OCI-LY7 (cell line): ENCODE measurements around the gene PEX10.

Source experiments
- EZH2phosphoT487 ChIP-seq: fragments of 200-600 bp; sonication (generic); IDR thresholded peaks from 2 replicates; pipeline ENCODE4 v1.6.1; 2018; ENCODE audit warnings: low read depth, borderline replicate concordance, mild to moderate bottlenecking, mixed run types, antibody characterized with exemption, low read length, moderate library complexity, mixed read lengths
- TF ChIP-seq, protein P1 (sequence below): fragments of 200-600 bp; sonication (generic); conservative IDR thresholded peaks from 2 replicates; pipeline ENCODE4 v1.5.1; 2014; ENCODE audit warnings: mild to moderate bottlenecking, antibody characterized with exemption, low read length, moderate library complexity, mixed read lengths

DNA sequence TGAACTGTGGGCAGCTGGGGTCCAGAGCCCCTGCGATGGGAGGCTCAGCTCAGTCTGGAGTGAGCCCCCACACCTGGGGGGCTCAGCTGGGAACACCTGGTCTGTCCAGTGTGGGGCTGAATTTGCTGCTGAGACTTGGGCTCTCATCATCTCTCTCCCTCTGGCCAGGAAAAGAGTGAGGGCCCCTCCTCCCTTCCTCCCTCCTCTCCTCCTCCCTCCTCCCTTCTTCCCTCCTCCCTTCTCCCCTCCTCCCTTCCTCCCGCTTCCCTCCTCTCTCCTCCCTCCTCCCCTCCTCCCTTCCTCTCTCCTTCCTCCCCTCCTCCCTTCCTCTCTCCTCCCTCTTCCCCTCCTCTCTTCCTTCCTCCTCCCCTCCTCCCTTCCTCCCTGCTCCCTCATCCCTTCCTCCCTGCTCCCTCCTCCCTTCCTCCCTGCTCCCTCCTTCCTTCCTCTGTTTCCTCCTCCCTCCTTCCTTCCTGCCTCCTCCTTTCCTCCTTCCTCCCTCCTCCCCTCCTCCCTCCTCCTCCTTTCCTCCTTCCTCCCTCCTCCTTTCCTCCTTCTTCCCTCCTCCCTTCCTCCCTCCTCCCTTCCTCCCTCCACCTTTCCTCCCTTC is 23.5 kb upstream of the PEX10 start:
- no peak for TF ChIP-seq EZH2phosphoT487
- TF ChIP-seq, protein P1, sequence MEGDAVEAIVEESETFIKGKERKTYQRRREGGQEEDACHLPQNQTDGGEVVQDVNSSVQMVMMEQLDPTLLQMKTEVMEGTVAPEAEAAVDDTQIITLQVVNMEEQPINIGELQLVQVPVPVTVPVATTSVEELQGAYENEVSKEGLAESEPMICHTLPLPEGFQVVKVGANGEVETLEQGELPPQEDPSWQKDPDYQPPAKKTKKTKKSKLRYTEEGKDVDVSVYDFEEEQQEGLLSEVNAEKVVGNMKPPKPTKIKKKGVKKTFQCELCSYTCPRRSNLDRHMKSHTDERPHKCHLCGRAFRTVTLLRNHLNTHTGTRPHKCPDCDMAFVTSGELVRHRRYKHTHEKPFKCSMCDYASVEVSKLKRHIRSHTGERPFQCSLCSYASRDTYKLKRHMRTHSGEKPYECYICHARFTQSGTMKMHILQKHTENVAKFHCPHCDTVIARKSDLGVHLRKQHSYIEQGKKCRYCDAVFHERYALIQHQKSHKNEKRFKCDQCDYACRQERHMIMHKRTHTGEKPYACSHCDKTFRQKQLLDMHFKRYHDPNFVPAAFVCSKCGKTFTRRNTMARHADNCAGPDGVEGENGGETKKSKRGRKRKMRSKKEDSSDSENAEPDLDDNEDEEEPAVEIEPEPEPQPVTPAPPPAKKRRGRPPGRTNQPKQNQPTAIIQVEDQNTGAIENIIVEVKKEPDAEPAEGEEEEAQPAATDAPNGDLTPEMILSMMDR, result no peak
